Ammon's horn (tissue), 1 donor: Measurements from ENCODE around the gene DOCK2.

Source experiments
- DNase-seq: peaks from one replicate; pipeline ENCODE4 v3.0.0-alpha.2; 2016; ENCODE audit warnings: low spot score

Gene DOCK2

DNA sequence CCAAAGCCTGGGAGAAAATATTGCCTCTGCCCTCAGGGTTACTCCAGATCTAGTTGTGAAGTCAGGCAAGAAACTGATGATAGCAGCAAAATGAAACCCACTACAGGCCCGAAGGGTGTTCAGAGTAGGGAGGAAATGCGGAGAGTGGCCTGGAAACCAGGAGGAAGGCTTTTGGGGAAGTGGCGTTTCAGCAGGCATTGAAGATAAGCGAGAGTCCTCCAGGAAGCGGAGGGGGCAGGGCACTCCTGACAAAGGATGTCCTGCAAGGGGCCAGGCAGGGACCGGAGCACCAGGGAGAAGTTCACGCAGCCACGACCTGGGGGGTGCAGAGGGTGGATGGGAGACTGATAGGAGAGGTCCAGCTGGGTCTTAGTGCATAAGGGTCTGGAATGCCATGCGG, 460.9 kb downstream of the DOCK2 start:
- peak; percentile 52 for DNase-seq

- DNase-seq, result peak; percentile 67
Measured at GRCh38 chr5:170100066-170100943, 463.2 kb downstream of the DOCK2 start.

DNA sequence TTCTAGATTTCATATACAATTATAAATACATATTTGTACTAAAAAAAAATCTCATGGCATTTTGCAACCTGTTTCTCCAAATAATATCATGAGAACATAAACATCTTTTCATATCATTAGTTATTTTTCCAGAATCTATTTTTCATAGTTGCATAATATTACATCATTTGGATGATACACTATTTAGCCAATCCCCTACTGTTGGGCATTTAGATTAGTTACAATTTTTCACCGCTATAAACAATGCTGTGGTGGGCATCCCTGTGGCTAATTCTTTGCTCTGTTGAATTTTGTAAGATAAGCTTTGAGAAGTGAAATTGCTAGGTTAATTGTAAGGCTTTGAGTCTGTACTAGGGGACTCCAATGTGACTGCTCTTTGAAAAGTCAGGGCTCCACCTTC, 466.4 kb downstream of the DOCK2 start:
- no peak for DNase-seq

GRCh38 chr5:170104299-170104698, 467.2 kb downstream of the DOCK2 start:
- DNase-seq, result no peak

DNA sequence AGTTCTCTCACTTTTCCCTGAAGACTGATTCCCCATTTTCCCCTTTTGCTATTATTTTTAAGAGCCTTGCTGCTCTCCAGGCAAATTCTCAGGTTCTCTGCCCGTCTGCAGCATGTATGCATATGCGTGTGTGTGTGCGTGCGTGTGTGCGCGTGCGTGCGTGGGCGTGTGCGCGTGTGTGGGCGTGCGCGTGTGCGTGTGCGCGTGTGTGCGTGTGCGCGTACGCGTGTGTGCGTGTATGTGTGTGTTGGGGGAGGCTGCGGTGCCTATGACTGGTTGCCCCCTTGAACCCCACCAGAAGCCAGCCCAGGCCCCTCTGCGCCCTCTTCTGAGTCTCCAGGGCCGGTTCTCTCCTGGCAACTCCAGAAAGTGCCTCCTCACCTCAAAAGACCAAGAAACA, 467.6 kb downstream of the DOCK2 start:
- no peak for DNase-seq

GRCh38 chr5:170105642-170106611, 468.9 kb downstream of the DOCK2 start, which contains the start of gene FOXI1:
Gene FOXI1 (plus strand): TSS chr5:170105897. CDS start chr5:170105958, 61 bp downstream.
- no peak for DNase-seq

GRCh38 chr5:170107674-170108073, 470.6 kb downstream of the DOCK2 start:
- no peak for DNase-seq

- DNase-seq, result no peak
Measured at GRCh38 chr5:170108266-170108785, 471.3 kb downstream of the DOCK2 start.

DNA sequence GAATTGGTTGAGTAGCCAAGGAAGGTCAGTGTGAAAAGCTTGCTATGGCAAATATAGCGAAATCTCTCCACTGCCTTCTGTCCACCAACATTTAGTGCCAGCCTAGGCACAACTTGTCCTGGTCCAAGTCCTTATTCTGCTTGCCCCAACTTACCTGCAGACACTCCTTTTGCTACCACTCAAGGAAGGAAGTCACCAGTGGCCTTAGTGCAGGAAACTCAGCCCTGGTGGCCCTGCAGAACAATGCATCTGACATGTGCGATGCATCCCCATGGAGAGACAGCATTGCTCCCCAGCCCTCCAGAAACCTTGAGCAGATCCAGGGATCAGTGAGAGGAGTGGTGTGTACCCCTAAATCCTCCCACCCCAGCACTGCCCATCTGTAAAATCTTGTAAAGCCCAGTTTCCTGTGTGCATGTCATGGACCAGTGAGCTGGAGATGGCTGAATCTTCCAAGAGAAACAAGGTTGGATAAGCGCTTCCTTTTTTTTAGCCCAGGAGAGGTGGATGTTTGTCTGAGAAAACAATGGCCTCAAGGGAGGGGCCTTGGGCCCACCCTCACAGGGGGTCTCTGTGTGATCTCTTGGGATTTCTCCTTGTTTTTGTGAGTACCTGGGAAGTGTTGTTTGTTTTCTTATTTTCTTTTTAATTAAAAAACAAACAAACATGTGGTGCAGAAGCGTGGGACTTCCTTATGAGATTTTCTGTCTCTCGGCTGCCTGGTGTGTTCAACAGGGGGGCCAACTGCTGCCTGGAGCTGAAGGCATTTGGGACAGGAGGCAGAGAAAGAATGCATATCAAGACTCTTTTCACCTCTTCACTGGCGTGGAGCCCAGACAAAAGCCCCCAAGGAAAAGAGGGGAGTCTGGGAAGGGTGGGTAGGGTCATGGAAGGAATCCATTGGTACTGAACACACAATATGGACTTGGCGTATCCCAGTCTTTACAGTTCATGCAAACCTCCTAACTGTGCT, 472.3 kb downstream of the DOCK2 start:
- no peak for DNase-seq

DNA sequence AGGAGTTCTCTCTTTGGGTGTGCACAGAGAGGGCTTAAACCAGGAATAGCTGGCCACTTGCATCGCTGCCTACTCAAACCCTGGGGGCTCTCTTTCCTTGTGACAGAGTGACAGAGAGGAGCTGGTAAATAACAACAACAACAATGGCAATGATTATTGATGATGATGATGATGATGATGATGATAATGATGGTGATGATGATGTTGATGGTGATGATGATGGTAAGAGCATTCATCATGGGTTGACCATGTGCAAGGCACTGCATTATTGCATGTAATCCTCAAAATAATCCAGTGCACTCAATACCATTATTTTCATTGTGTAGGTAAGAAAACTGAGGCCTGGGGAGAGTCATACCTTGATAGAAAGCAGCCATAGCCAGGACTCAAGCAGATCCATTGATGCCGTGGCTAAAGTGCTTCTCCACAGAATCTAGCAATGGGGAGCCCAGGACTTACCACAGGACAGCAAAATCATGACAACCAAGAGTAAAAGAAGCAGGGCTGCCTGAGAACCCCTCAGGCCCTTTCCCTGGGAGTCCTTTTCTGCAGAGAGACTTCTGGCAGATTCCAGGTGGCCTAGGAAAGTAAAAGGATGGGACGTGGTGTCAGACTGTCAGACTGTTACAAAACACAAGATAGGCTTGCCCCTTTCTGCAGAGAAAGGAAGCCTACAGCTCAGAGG, 473.5 kb downstream of the DOCK2 start:
- no peak for DNase-seq

DNA sequence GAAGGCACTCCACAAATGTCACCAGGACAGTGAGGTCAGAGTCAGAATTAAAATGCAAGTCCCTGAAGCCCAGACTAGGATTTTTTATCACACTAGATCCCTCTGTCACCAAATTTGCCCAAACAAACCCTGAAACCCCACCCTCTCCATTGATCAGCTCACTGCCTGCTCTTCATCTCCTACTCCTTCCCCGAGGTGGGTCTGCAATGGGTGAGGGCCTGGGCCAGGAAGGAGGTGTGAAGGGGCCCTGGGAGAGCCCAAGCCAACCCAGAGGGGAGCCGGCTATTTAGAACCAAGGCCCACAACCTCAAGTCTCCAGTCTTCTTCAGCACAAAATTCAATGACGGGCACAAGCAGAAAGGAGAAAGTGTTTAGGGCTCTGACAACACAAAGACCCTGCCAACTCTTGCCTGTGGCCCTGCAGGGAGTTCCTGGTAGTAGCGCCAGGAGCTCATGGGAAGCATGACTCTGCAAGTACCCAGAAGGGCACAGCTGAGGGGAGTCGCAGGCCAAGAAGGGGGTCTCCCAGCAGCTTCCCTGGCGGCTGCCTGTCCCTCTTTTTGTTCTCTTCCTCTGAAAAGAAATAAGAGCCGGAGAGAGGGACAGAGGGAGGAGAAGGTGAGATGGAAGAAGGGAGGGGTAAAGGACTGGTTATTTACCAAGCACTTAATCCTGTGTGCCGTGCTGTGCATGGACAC, 474.2 kb downstream of the DOCK2 start:
- DNase-seq, result no peak

- no peak for DNase-seq
Measured at GRCh38 chr5:170112876-170113521, 475.9 kb downstream of the DOCK2 start.

DNA sequence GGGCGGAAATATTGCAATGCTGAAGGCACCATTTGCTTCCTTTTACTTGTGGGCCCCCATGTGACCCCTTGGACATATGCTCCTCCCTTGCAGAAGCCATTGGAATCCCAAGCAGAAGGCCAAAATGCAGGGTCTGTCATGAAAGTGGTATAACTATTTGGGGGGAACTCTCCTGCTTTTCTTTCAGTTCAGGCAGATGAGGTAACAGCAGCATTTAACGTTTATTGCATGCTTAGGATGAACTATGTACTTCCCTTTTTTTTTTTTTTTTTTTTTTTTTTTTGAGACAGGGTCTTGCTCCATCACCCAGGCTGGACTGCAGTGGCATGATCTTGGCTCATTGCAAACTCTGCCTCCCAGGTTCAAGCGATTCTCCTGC, 476.4 kb downstream of the DOCK2 start:
- no peak for DNase-seq

DNA sequence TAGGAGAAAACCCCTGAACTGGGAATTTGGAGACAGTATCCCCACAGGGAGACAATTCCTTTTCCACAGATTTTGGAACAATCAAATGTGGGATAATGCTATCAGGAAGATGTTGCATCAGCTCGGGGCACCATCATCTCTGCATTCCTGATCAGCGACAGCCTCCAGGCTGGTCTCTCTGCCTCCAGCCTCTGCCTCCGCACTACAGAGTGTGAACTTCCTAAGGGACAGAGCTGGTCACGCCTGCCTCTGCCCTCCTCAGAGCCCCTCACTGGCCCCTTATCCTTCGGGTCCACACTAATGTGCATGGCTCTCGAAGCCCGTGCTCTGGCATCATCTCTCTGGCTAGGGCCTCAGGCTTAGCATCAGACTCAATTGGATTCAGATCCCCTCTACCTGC, 477.2 kb downstream of the DOCK2 start:
- no peak for DNase-seq

- DNase-seq, result no peak
Measured at GRCh38 chr5:170115925-170116324, 478.9 kb downstream of the DOCK2 start.

DNA sequence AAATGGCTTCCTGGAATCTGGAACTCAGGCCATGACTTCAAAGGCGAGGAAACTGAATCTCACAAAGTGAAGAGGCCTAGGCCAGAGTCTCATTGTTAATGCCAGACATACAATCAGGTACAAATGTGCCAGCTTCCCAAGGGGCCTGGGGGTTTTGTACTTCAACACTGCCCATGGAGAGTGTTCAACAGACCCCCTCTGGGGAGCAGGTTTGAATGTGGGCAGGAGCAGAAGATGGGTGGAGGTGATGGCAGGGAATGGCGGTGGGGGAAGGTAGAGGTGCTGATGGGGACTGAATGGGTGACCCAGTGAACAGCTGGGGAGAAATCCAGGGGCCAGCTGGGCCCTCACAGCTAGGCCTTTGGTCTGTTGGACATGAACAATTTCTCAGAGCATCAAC, 480.7 kb downstream of the DOCK2 start:
- no peak for DNase-seq

GRCh38 chr5:170120576-170120975, 483.5 kb downstream of the DOCK2 start:
- DNase-seq, result no peak

DNA sequence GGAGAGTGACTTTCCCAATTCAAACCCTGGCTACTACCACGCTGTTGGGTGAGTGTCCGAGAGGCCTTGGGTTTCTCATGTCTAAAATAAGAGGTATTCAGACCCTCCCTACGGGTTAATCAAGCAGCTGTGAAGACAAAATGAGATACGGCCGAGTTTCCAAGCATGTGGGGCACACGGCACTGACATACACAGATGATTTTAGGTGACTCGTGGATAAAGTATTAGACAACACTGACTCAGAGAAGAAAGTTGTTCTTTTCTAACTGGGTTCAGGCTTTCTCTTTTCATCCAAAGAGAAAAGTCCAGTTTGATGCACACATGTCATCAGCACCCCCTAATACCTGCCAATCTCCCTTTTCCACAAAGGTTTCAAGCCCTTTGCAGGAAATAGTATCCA, 484.2 kb downstream of the DOCK2 start:
- no peak for DNase-seq

DNA sequence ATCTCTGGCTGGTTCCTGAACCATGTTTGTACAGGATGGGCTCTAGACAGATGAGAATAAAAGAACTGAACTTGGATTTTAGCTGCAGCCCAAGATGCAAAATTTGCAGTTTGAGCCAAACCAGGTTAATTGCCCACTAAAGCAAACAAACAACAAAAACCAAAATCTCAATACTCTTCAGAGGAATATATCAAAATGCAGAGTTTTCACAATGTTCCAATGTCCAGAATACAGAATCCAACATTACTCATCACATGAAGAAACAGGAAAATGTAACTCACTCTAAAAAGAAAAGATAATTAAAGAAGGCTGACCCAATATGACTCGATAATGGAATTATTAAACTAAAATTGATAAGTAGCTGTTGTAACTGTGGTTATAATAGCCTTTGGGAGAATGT, 489.0 kb downstream of the DOCK2 start:
- DNase-seq, result no peak

GRCh38 chr5:170126626-170127025, 489.6 kb downstream of the DOCK2 start:
- no peak for DNase-seq
